ENCODE measurements around the gene NME4.
"Not testable (repeated sequence)": the region's sequence is repeated elsewhere in the genome, so short reads cannot be mapped to it uniquely, and the experiment has no call there.

Gene NME4

DNA sequence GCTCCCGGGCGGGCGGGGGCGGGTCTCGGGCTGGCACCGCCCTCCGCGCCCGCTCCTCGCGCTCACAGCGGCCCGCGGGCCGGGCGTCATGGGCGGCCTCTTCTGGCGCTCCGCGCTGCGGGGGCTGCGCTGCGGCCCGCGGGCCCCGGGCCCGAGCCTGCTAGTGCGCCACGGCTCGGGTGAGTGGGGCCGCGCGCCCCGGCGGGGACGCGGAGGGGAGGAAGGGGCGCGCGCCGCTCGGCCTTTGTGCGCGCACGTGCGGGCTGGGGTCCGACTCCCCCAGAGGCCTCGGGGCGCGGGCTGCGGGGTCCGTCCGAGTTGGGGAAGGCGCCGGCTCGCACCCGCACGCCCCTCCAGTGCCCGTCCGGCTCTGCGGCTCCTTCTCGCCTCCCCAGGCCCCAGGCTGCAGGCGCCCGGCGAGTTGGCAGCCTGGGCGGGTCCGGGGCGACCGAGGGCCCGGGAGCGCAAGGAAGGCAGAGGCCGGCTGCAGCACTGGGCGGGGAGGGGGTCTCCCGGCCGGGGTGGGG lies at the start of gene NME4:
TSS of gene NME4 (plus strand) at position 65 of the 527 bp plus-strand sequence. CDS start at position 89, 24 bp downstream.
- no peak for TF ChIP-seq CTCF (IDR thresholded peaks at IDR 0.05; ENCODE audit: insufficient read depth, low read depth, low read length, missing control alignments)
- H3K4me3 ChIP-seq (ENCODE audit: low read length): peak within 1 kb of the TSS; percentile 35
- peak; percentile 22 for DNase-seq (ENCODE audit: low read depth)

DNA sequence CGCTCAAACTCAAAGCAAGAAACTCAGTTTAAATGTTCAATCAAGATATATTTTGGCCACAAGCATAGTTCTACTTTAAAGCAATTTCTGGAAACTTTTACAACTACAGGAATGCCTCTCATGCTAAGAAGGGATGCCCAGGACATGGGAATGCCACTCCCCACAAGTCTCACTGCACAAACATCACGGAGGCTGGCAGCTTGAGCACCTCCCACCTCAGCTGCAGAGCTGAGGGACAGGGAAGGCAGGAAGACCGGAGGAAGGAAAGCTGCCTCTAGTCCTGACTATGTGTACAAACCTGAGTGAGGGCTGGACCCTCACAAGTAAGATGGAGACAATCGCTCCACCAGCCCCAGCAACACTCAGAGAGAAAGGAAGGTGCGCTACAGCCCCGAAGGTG lies 49.8 kb upstream of the NME4 start:
- DNase-seq (ENCODE audit: low read depth): peak; percentile 56
- TF ChIP-seq CTCF (IDR thresholded peaks at IDR 0.05; ENCODE audit: insufficient read depth, low read depth, low read length, missing control alignments): no peak
- H3K4me3 ChIP-seq (ENCODE audit: low read length): no peak overlapping the region

GRCh38 chr16:348495-348894 lies 48.5 kb upstream of the NME4 start:
- H3K4me3 ChIP-seq (ENCODE audit: low read length); DNase-seq (ENCODE audit: low read depth): not testable (repeated sequence)

- TF ChIP-seq CTCF (IDR thresholded peaks at IDR 0.05; ENCODE audit: insufficient read depth, low read depth, low read length, missing control alignments): no peak
- no peak for DNase-seq (ENCODE audit: low read depth)
Measured at GRCh38 chr16:349211-349610, 47.8 kb upstream of the NME4 start.

DNA sequence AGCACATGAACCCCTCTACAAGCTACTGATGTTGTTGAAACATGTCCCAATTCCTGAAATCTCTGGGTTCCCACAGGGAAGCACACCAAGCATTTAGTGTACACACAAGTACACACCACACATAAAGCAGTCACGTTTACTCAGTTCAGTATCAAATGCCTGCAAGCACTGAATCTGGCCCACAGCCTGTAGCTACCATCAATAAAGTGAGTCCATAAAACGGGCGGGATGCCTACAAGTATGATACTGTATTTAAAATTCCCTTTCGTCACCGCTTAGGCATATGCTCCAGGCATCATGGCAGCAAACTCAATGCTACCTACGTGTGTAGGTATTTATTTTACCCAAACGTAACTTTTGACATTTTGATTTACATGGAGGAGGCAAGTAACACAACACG lies 46.8 kb upstream of the NME4 start:
- DNase-seq (ENCODE audit: low read depth): no peak
- no peak for TF ChIP-seq CTCF (IDR thresholded peaks at IDR 0.05; ENCODE audit: insufficient read depth, low read depth, low read length, missing control alignments)
- no peak overlapping the region for H3K4me3 ChIP-seq (ENCODE audit: low read length)

More at GRCh38 chr16:349211-349610, 47.8 kb upstream of the NME4 start:
- no peak overlapping the region for H3K4me3 ChIP-seq (ENCODE audit: low read length)

GRCh38 chr16:351804-352520 lies 45.0 kb upstream of the NME4 start:
- DNase-seq (ENCODE audit: low read depth): peak; percentile 23
- no peak for TF ChIP-seq CTCF (IDR thresholded peaks at IDR 0.05; ENCODE audit: insufficient read depth, low read depth, low read length, missing control alignments)

GRCh38 chr16:352547-353403 lies 44.2 kb upstream of the NME4 start, which contains the start of gene AXIN1:
AXIN1 (minus strand) TSS chr16:352723; CDS start chr16:347025, 5,698 bp downstream.
- TF ChIP-seq CTCF (IDR thresholded peaks at IDR 0.05; ENCODE audit: insufficient read depth, low read depth, low read length, missing control alignments): peak; percentile 22
- DNase-seq (ENCODE audit: low read depth): peak; percentile 99

More at GRCh38 chr16:351804-352520, 45.0 kb upstream of the NME4 start:
- H3K4me3 ChIP-seq (ENCODE audit: low read length): peak overlapping the region; percentile 65

More at GRCh38 chr16:352547-353403, 44.2 kb upstream of the NME4 start, which contains the start of gene AXIN1:
- peak within 1 kb of the TSS; percentile 65 for H3K4me3 ChIP-seq (ENCODE audit: low read length)

Data from epithelial cell of esophagus (primary cell).